Stomach (tissue), 9 donors: ENCODE data around the gene PLEKHG4B. TPM values are rescaled to one million over a fixed set of nuclear protein-coding genes. Genes with fewer than 3 reads are reported as not detected.

Experiments
- DNase-seq, 2 donors: peaks; one replicate each; pipeline versions ENCODE4 v3.0.0 to v3.0.0-alpha.2; 2013 to 2019
- H3K27ac ChIP-seq, 5 donors: fragments of 200-600 bp in 4 of 5; sonication (generic) in 4 of 5; one replicate each; pipeline ENCODE4 v1.5.1; 2013 to 2019; ENCODE audit warnings: mild to moderate bottlenecking in 1 of 5, moderate library complexity in 1 of 5
- H3K27me3 ChIP-seq, 3 donors: fragments of 200-600 bp; sonication (generic); one replicate each; pipeline ENCODE4 v1.5.1; 2017 to 2019; ENCODE audit warnings: mixed run types in 1 of 3
- H3K36me3 ChIP-seq, 4 donors: fragments of 200-600 bp; sonication (generic); 1 replicate in 3 of 4; 2 replicates in 1 of 4; pipeline ENCODE4 v1.5.1; 2016 to 2019
- H3K4me1 ChIP-seq, 4 donors: fragments of 200-600 bp; sonication (generic); one replicate each; pipeline ENCODE4 v1.5.1; 2016 to 2019
- H3K4me3 ChIP-seq, 4 donors: fragments of 200-600 bp; sonication (generic) in 3 of 4; one replicate each; pipeline ENCODE4 v1.5.1; 2016 to 2019; ENCODE audit warnings: mild to moderate bottlenecking in 1 of 4
- H3K9me3 ChIP-seq, 4 donors: fragments of 200-600 bp; sonication (generic); one replicate each; pipeline ENCODE4 v1.5.1; 2016 to 2019
- CTCF ChIP-seq, 7 experiments: fragments of 450-650 bp in 4 of 7; fragments of 200-600 bp in 3 of 7; sonication (generic) in 3 of 7; IDR thresholded peaks; one replicate each; pipeline ENCODE4 v1.5.1; 2016 to 2019; ENCODE audit warnings: antibody characterized with exemption in 7 of 7, control low read depth in 2 of 7, mild to moderate bottlenecking in 1 of 7
- EP300 ChIP-seq: sonication (generic); formaldehyde crosslinking; IDR thresholded peaks from one replicate; pipeline ENCODE4 v1.6.1; 2017; ENCODE audit warnings: antibody characterized with exemption
- POLR2A ChIP-seq, 4 donors: fragments of 450-650 bp; IDR thresholded peaks; one replicate each; pipeline ENCODE4 v1.6.1; 2016; ENCODE audit warnings: antibody characterized with exemption in 4 of 4, control low read depth in 2 of 4, mild to moderate bottlenecking in 1 of 4, moderate library complexity in 1 of 4
- POLR2AphosphoS5 ChIP-seq, 3 donors: sonication (generic); formaldehyde crosslinking; IDR thresholded peaks; one replicate each; pipeline ENCODE4 v1.6.1; 2016; ENCODE audit warnings: antibody characterized with exemption in 3 of 3
- WGBS, 5 donors: extraction: QIAGEN DNeasy Blood & Tissue Kit in 3 of 5; methylation state at CpG; one replicate each; pipeline versions ENCODE4 v1.1.5 to v1.1.7; 2013 to 2018; 5-methylcytosine and 5-hydroxymethylcytosine counted together
- intact Hi-C: fragments of 100-400 bp; cut with DNase I; formaldehyde crosslinking; loops from one replicate; pipeline ENCODE4 v1.15.1; 2023; ENCODE audit warnings: low total_unique reads
- polyA plus RNA-seq, 3 donors: library from polyadenylated mRNA; stranded (reverse); fragments of 200-250 nt; gene quantifications; one replicate each; pipeline ENCODE4 v1.2.3, GENCODE V29; 2013
- total RNA-seq, 5 donors: library from RNA; depleted of rRNA; stranded (reverse); fragments of >200 nt; gene quantifications; one replicate each; pipeline versions ENCODE4 v1.1.0 to v1.2.3, GENCODE V29; 2014 to 2016
- donor health status: healthy with polysubstance abuse.
- donor health status: Bipolar disorder and iron deficiency.
- donor health status: healthy.

Gene PLEKHG4B
- total and polyA plus RNA-seq, 8 donors = 0.15 to 4.3 (median 1.8) TPM; not detected in 1

DNA sequence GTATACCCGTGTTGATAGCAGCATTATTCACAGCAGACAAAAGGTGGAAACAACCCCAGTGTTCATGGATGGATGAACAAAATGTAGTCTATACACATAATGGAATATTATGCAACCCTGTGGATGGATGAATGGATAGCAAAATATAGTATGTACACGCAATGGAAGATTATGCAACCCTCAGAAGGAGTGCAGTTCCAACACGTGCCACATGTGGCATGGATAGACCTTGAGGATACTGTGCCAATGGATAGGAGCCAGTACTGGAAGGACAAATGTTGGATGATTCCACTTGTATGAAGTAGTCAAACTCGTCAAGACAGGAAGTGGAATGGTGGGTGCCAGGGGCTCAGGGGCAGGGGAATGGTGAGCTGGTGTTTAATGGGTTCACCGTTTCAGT is 44.9 kb downstream of the PLEKHG4B start:
- no peak for DNase-seq
- H3K4me1 ChIP-seq = no peaks in the 10 kb centered on the region
- no peaks in the 10 kb centered on the region for H3K9me3 ChIP-seq
- 71 to 87% (median 82%) methylated on average over 5 of the region's 5 CpGs for WGBS, 5 donors
- no peak overlapping the region for H3K27ac ChIP-seq
- no peak overlapping the region for H3K4me3 ChIP-seq
- TF ChIP-seq POLR2A (IDR thresholded peaks at IDR 0.05) = no peak
- no peak for TF ChIP-seq POLR2AphosphoS5 (IDR thresholded peaks at IDR 0.05)
- no peak for TF ChIP-seq CTCF (IDR thresholded peaks at IDR 0.05)
- H3K36me3 ChIP-seq = no peaks in the 10 kb centered on the region
- intact Hi-C loops = no loop called here
- no peaks in the 10 kb centered on the region for H3K27me3 ChIP-seq

DNA sequence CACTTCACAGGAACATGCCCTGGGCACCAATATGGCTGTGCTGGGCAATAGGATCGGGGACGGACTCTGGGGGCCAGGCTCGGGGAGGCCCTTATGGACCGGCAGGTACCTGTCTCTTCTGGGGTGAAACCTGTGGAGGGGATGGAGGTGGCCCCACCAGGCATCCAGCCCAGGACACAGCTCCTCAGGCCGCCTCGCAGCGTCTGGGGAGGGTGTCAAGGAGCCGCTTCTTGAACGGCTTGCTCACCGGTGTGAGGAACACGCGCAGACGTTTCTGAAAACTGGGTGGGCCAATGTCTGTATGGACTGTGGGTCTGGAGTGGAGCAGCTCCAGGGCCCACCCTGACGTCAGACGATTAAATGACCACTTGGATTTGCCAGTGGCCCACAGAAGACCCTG is 45.8 kb downstream of the PLEKHG4B start:
- TF ChIP-seq POLR2A (IDR thresholded peaks at IDR 0.05) = no peak
- no peak for TF ChIP-seq EP300
- TF ChIP-seq POLR2AphosphoS5 (IDR thresholded peaks at IDR 0.05) = no peak
- TF ChIP-seq CTCF (IDR thresholded peaks at IDR 0.05) = no peak
- 89 to 95% (median 94%) methylated on average over 13 to 15 of the region's 15 CpGs for WGBS, 5 donors

DNA sequence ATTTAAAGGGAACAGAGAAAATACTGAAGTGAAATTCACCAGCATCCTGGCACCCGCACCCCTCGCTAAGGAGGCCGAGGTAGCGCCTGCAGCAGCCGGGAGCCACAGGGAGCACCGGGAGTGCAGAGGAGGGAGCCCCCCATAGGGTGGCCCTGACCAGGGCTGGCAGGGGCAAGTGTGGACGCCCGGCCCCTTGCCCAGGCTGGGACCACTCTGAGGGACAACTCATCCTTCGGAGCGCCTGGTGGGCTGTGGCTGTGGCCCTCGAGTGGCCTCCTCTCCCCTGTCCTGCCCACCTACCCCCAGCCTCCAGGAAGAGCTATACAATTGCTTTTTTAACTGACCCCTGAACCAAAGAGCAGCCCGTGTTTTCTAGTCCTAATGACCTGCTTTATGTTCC is 47.0 kb downstream of the PLEKHG4B start:
- WGBS, 5 donors = 81 to 86% (median 84%) methylated on average over 12 of the region's 12 CpGs
- Histone ChIP-seq H3K9me3 (no peaks in the 10 kb centered on the region), H3K4me1 (no peaks in the 10 kb centered on the region), H3K27ac (no peak overlapping the region), H3K27me3 (no peaks in the 10 kb centered on the region), H3K4me3 (no peak overlapping the region), H3K36me3 (no peaks in the 10 kb centered on the region)
- TF ChIP-seq POLR2AphosphoS5 (IDR thresholded peaks at IDR 0.05) = no peak
- TF ChIP-seq CTCF (IDR thresholded peaks at IDR 0.05) = no peak
- no peak for TF ChIP-seq POLR2A (IDR thresholded peaks at IDR 0.05)
- no peak for TF ChIP-seq EP300
- DNase-seq = no peak
- intact Hi-C loops = no loop called here

More for the DNA sequence above, 45.8 kb downstream of the PLEKHG4B start:
- DNase-seq = no peak
- no peak overlapping the region for H3K27ac ChIP-seq
- H3K4me1 ChIP-seq = no peaks in the 10 kb centered on the region
- no peak overlapping the region for H3K4me3 ChIP-seq
- intact Hi-C loops = no loop called here
- no peaks in the 10 kb centered on the region for H3K9me3 ChIP-seq
- no peaks in the 10 kb centered on the region for H3K36me3 ChIP-seq
- H3K27me3 ChIP-seq = no peaks in the 10 kb centered on the region

DNA sequence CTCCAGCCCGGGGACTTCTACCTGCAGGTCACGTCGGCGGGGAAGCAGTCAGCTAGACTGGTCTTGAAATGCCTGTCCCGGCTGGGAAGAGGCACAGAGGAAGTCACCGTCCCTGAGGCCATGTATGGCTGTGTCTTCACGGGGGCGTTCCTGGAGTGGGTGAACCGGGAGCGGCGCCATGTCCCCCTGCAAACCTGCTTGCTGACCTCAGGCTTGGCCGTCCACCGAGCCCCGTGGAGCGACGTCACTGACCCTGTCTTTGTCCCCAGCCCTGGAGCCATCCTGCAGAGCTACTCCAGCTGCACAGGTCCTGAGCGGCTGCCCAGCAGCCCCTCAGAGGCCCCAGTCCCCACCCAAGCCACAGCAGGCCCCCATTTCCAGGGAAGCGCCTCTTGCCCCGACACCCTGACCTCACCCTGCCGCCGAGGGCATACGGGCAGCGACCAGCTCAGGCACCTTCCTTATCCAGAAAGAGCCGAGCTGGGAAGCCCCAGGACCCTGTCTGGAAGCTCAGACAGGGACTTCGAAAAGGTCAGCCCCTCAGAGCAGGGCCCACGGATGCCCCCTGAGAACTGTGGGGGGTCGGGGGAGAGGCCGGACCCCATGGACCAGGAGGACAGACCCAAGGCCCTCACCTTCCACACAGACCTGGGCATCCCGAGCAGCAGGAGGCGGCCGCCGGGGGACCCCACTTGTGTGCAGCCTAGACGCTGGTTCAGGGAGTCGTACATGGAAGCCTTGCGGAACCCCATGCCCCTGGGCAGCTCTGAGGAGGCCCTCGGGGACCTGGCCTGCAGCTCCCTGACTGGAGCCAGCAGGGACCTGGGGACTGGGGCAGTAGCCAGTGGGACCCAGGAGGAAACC is 47.8 kb downstream of the PLEKHG4B start:
- H3K4me3 ChIP-seq = no peak overlapping the region
- no peak for TF ChIP-seq EP300
- TF ChIP-seq POLR2A (IDR thresholded peaks at IDR 0.05) = no peak
- no peak for TF ChIP-seq CTCF (IDR thresholded peaks at IDR 0.05)
- no peak for TF ChIP-seq POLR2AphosphoS5 (IDR thresholded peaks at IDR 0.05)
- 86 to 96% (median 90%) methylated on average over 25 to 36 of the region's 36 CpGs for WGBS, 5 donors
- H3K4me1 ChIP-seq = no peaks in the 10 kb centered on the region
- H3K9me3 ChIP-seq = no peaks in the 10 kb centered on the region
- DNase-seq = no peak
- peaks cover 0 to 1% (median 0%) of the 10 kb centered on the region in 3 donors for H3K27me3 ChIP-seq
- intact Hi-C loops = no loop called here
- H3K27ac ChIP-seq = no peak overlapping the region
- H3K36me3 ChIP-seq = no peaks in the 10 kb centered on the region
